ENCODE measurements around the gene DIS3L. TPM values are rescaled to one million over a fixed set of nuclear protein-coding genes. Genes with fewer than 3 reads are reported as not detected.
"Not testable (repeated sequence)": the region's sequence is repeated elsewhere in the genome, so short reads cannot be mapped to it uniquely, and the experiment has no call there.

DIS3L gene
- total RNA-seq, 1 donor from 2014 or later: 27.2 TPM

- ATAC-seq (ENCODE audit: low read depth): no peak
- ChIA-PET POLR2A (no interaction called here), CTCF (no interaction called here)
- DNase-seq: no peak
- Mint-ChIP-seq H3K27me3 (no peaks in the 10 kb centered on the region), H3K9me3 (peaks cover 2% of the 10 kb centered on the region), H3K4me1 (peaks cover 13% of the 10 kb centered on the region), H3K27ac (no peak overlapping the region), H3K4me3 (no peak overlapping the region), H3K36me3 (ENCODE audit: low read depth) (no peaks in the 10 kb centered on the region)
- TF ChIP-seq CTCF (IDR thresholded peaks at IDR 0.05): no peak
- intact Hi-C loops (cut with micrococcal nuclease): no loop called here
These were observed 80.8 kb downstream of the DIS3L start for GRCh38 chr15:66374179-66374578.

- Mint-ChIP-seq H3K4me1 (no peaks in the 10 kb centered on the region), H3K27ac (no peak overlapping the region), H3K27me3 (no peaks in the 10 kb centered on the region), H3K9me3 (peaks cover 2% of the 10 kb centered on the region), H3K36me3 (ENCODE audit: low read depth) (no peaks in the 10 kb centered on the region), H3K4me3 (no peak overlapping the region)
- no peak for TF ChIP-seq CTCF (IDR thresholded peaks at IDR 0.05)
- intact Hi-C loops (cut with micrococcal nuclease): no loop called here
- DNase-seq (no peak), ATAC-seq (ENCODE audit: low read depth) (no peak)
- CTCF ChIA-PET: interaction anchor here (1.0 kb wide), 1 partner anchor 9 kb away, joined by 3 read pairs; no protein-coding TSS in a partner anchor
- POLR2A ChIA-PET: no interaction called here
These were observed 85.6 kb downstream of the DIS3L start for GRCh38 chr15:66378814-66379430.

- H3K4me3 Mint-ChIP-seq; H3K4me1 Mint-ChIP-seq; H3K27me3 Mint-ChIP-seq; H3K9me3 Mint-ChIP-seq; intact Hi-C loops (cut with micrococcal nuclease); DNase-seq; H3K36me3 Mint-ChIP-seq (ENCODE audit: low read depth); CTCF ChIA-PET; ATAC-seq (ENCODE audit: low read depth); H3K27ac Mint-ChIP-seq: not testable (repeated sequence)
- POLR2A ChIA-PET: interaction anchor here (0.6 kb wide), 1 partner anchor 24 kb away, joined by 8 read pairs; no protein-coding TSS in a partner anchor
These were observed 88.0 kb downstream of the DIS3L start for GRCh38 chr15:66381376-66381775.

Other genes starting within 250 kb of the DIS3L start
- gene MEGF11, start 39.8 kb upstream of the DIS3L start, total RNA-seq: not detected in 2 replicates
- gene TIPIN, start 63.1 kb downstream of the DIS3L start, total RNA-seq: 10.8 and 11.5 TPM in 2 replicates
- gene MAP2K1, start 93.3 kb downstream of the DIS3L start, total RNA-seq: 37.9 and 42.0 TPM in 2 replicates
- 28.5 and 30.6 TPM in 2 replicates for gene SNAPC5, start 204.2 kb downstream of the DIS3L start, total RNA-seq
- gene RPL4, start 211.3 kb downstream of the DIS3L start, total RNA-seq: 3,690 and 4,303 TPM in 2 replicates
- gene ZWILCH, start 211.8 kb downstream of the DIS3L start, total RNA-seq: 8.4 and 13.7 TPM in 2 replicates

Data from activated B cell treated with CpG ODN at 0.5 μM for 24 hours (primary cell).